Measurements from ENCODE around the gene WASF2.

GRCh38 chr1:27527890-27528817, 38.2 kb upstream of the WASF2 start:
- no peak for TF ChIP-seq CTCF (IDR thresholded peaks at IDR 0.05; ENCODE audit: low read depth, low read length)
- TF ChIP-seq POLR2A (IDR thresholded peaks at IDR 0.05; ENCODE audit: extremely low read depth, insufficient read length) = no peak
